ENCODE measurements around the gene ECPAS.

The ECPAS gene

DNA sequence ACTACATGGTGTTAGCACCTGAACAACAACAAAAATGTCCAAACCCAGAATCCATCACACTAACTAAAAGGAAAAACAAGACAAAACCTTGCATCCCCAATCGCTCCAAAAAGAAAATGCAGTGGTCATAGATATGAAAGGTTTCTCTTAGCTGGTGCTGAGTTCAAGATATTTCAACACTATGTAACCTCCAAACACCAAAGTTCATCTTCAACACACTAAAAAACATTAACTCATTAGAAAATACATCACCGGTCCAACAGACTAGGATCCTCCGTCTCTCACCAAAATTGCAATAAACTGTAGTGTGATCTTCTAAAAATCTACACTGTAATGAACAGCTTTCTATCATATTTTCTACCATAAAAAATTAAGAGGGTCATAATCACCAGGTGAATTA, 60.8 kb downstream of the ECPAS start:
- Histone ChIP-seq H4K20me1 (ENCODE audit: low read depth, low read length) (no peaks in the 10 kb centered on the region), H3K9ac (ENCODE audit: low read length) (no peak overlapping the region), H3K36me3 (ENCODE audit: low read length) (0 out of 2 replicates have a peak, but pooled peaks cover 3% of the 10 kb centered on the region), H2AFZ (ENCODE audit: low read depth, low read length, severe bottlenecking) (no peak overlapping the region), H3K4me2 (ENCODE audit: low read depth, low read length, poor library complexity, severe bottlenecking) (no peak overlapping the region), H3K9me2 (replicated peaks; ENCODE audit: insufficient read depth, low read length) (no peaks in the 10 kb centered on the region), H3K27ac (ENCODE audit: low read depth, low read length) (no peak overlapping the region), H3F3A (ENCODE audit: insufficient read depth) (no peaks in the 10 kb centered on the region), H3K27me3 (ENCODE audit: low read length) (no peaks in the 10 kb centered on the region), H3K79me2 (ENCODE audit: insufficient read depth, low read length) (no peaks in the 10 kb centered on the region), H3K4me3 (ENCODE audit: insufficient read depth, low read length, poor library complexity, severe bottlenecking) (no peak overlapping the region), H3K9me3 (ENCODE audit: insufficient read depth, low read length) (no peaks in the 10 kb centered on the region)
- no peak for TF ChIP-seq EZH2phosphoT487 (conservative IDR thresholded peaks at IDR 0.05; ENCODE audit: low read length)
- TF ChIP-seq, protein P1, sequence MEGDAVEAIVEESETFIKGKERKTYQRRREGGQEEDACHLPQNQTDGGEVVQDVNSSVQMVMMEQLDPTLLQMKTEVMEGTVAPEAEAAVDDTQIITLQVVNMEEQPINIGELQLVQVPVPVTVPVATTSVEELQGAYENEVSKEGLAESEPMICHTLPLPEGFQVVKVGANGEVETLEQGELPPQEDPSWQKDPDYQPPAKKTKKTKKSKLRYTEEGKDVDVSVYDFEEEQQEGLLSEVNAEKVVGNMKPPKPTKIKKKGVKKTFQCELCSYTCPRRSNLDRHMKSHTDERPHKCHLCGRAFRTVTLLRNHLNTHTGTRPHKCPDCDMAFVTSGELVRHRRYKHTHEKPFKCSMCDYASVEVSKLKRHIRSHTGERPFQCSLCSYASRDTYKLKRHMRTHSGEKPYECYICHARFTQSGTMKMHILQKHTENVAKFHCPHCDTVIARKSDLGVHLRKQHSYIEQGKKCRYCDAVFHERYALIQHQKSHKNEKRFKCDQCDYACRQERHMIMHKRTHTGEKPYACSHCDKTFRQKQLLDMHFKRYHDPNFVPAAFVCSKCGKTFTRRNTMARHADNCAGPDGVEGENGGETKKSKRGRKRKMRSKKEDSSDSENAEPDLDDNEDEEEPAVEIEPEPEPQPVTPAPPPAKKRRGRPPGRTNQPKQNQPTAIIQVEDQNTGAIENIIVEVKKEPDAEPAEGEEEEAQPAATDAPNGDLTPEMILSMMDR (IDR thresholded peaks at IDR 0.05; ENCODE audit: insufficient read depth, low read length, poor library complexity, severe bottlenecking), result no peak

DNA sequence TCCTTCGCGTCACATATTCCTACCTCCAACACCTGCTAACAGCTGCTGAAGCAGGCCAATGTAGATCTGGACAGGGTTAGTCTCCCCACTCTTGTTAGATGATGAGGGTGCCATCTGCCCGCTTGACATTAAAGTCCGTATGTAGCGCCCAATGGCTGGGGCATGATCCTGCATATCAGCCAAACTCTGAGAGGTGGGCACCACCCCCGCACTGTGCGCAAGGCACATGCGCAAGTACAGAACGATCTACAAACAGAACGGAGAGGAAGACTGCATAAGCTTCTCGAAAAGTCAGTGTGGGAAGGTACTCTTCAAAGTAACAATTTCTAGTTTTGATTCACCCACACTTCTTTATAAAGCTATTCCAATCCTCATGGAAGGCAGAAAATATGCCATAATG, 69.8 kb downstream of the ECPAS start:
- H3K27ac ChIP-seq (ENCODE audit: low read depth, low read length), result no peak overlapping the region
- H3K9ac ChIP-seq (ENCODE audit: low read length), result no peak overlapping the region
- peaks cover 5% of the 10 kb centered on the region; the same call in 1 of the 2 replicates for H3K36me3 ChIP-seq (ENCODE audit: low read length)
- no peak overlapping the region for H3K4me2 ChIP-seq (ENCODE audit: low read depth, low read length, poor library complexity, severe bottlenecking)
- no peaks in the 10 kb centered on the region for H3K27me3 ChIP-seq (ENCODE audit: low read length)
- H3K9me3 ChIP-seq (ENCODE audit: insufficient read depth, low read length), result no peaks in the 10 kb centered on the region
- H3F3A ChIP-seq (ENCODE audit: insufficient read depth), result no peaks in the 10 kb centered on the region
- H2AFZ ChIP-seq (ENCODE audit: low read depth, low read length, severe bottlenecking), result no peak overlapping the region
- TF ChIP-seq EZH2phosphoT487 (conservative IDR thresholded peaks at IDR 0.05; ENCODE audit: low read length), result no peak
- TF ChIP-seq, protein P1 (IDR thresholded peaks at IDR 0.05; ENCODE audit: insufficient read depth, low read length, poor library complexity, severe bottlenecking), result no peak
- H3K9me2 ChIP-seq (replicated peaks; ENCODE audit: insufficient read depth, low read length), result no peaks in the 10 kb centered on the region
- H3K79me2 ChIP-seq (ENCODE audit: insufficient read depth, low read length), result no peaks in the 10 kb centered on the region
- no peaks in the 10 kb centered on the region for H4K20me1 ChIP-seq (ENCODE audit: low read depth, low read length)
- no peak overlapping the region for H3K4me3 ChIP-seq (ENCODE audit: insufficient read depth, low read length, poor library complexity, severe bottlenecking)

DNA sequence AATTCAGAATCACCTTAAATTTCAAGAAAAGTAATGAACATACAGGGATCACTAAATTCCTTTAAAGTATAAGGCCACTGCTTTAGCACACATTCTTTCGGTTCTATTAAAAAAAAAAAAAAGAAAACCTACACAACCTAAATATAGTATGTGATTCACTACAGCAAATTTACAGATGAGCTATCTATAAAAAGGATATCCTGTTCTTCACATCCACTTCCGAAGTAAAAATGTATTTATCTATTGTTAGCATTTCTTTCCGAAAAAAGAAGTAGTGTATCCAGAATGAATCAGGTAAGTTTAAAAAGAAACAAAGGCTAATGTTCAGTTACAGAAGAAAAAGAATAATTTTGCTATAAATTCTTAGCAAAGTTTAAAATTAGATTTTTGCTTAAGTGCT, 70.2 kb downstream of the ECPAS start:
- Histone ChIP-seq H3F3A (ENCODE audit: insufficient read depth) (no peaks in the 10 kb centered on the region), H4K20me1 (ENCODE audit: low read depth, low read length) (no peaks in the 10 kb centered on the region), H3K27ac (ENCODE audit: low read depth, low read length) (no peak overlapping the region), H3K36me3 (ENCODE audit: low read length) (peaks cover 5% of the 10 kb centered on the region; the same call in 1 of the 2 replicates), H3K4me3 (ENCODE audit: insufficient read depth, low read length, poor library complexity, severe bottlenecking) (no peak overlapping the region), H3K4me2 (ENCODE audit: low read depth, low read length, poor library complexity, severe bottlenecking) (no peak overlapping the region), H3K9me3 (ENCODE audit: insufficient read depth, low read length) (no peaks in the 10 kb centered on the region), H2AFZ (ENCODE audit: low read depth, low read length, severe bottlenecking) (no peak overlapping the region), H3K9ac (ENCODE audit: low read length) (no peak overlapping the region), H3K27me3 (ENCODE audit: low read length) (no peaks in the 10 kb centered on the region), H3K9me2 (replicated peaks; ENCODE audit: insufficient read depth, low read length) (no peaks in the 10 kb centered on the region), H3K79me2 (ENCODE audit: insufficient read depth, low read length) (no peaks in the 10 kb centered on the region)
- TF ChIP-seq, protein P1 (IDR thresholded peaks at IDR 0.05; ENCODE audit: insufficient read depth, low read length, poor library complexity, severe bottlenecking), result no peak
- no peak for TF ChIP-seq EZH2phosphoT487 (conservative IDR thresholded peaks at IDR 0.05; ENCODE audit: low read length)

Data from SU-DHL-6 (cell line).